Nephron progenitor cell (in vitro differentiated cells): Measurements from ENCODE around the gene CFAP77.

Source experiments
- DNase-seq: peaks from one replicate; pipeline ENCODE4 v3.0.0; 2021
- H3K27ac Mint-ChIP-seq: 2 replicates; pipeline ENCODE4 v1.8.0; 2021; ENCODE audit warnings: mild to moderate bottlenecking, moderate library complexity, mixed read lengths
- H3K27me3 Mint-ChIP-seq: 2 replicates; pipeline ENCODE4 v1.8.0; 2021; ENCODE audit warnings: mild to moderate bottlenecking, low read depth, mixed read lengths; ENCODE audit not compliant: poor library complexity
- H3K36me3 Mint-ChIP-seq: 2 replicates; pipeline ENCODE4 v1.8.0; 2021; ENCODE audit warnings: low read depth, mixed read lengths
- H3K4me1 Mint-ChIP-seq: 2 replicates; pipeline ENCODE4 v1.8.0; 2021; ENCODE audit warnings: mixed read lengths
- H3K4me3 Mint-ChIP-seq: 2 replicates; pipeline ENCODE4 v1.8.0; 2021; ENCODE audit warnings: mild to moderate bottlenecking, moderate library complexity, mixed read lengths
- H3K9me3 Mint-ChIP-seq: 2 replicates; pipeline ENCODE4 v1.8.0; 2021; ENCODE audit warnings: mild to moderate bottlenecking, moderate library complexity, mixed read lengths
- CTCF ChIP-seq: fragments of 200-600 bp; sonication (generic); IDR thresholded peaks from 2 replicates; pipeline ENCODE4 v1.5.0; 2021; ENCODE audit warnings: antibody characterized with exemption

CFAP77 gene

GRCh38 chr9:132586830-132587591 lies 177.0 kb downstream of the CFAP77 start:
- peaks cover 98% of the 10 kb centered on the region for H3K27me3 Mint-ChIP-seq
- no peak for TF ChIP-seq CTCF
- DNase-seq = peak; percentile 49
- no peaks in the 10 kb centered on the region for H3K36me3 Mint-ChIP-seq
- H3K4me1 Mint-ChIP-seq = peaks cover 11% of the 10 kb centered on the region
- no peak overlapping the region for H3K27ac Mint-ChIP-seq
- no peaks in the 10 kb centered on the region for H3K9me3 Mint-ChIP-seq
- H3K4me3 Mint-ChIP-seq = no peak overlapping the region

GRCh38 chr9:132587592-132587955 lies 177.6 kb downstream of the CFAP77 start:
- H3K4me3 Mint-ChIP-seq = no peak overlapping the region
- no peak for DNase-seq
- H3K4me1 Mint-ChIP-seq = peaks cover 16% of the 10 kb centered on the region
- H3K36me3 Mint-ChIP-seq = no peaks in the 10 kb centered on the region
- H3K27me3 Mint-ChIP-seq = peaks cover 98% of the 10 kb centered on the region
- TF ChIP-seq CTCF = no peak
- no peaks in the 10 kb centered on the region for H3K9me3 Mint-ChIP-seq
- no peak overlapping the region for H3K27ac Mint-ChIP-seq

GRCh38 chr9:132588098-132588497 lies 178.1 kb downstream of the CFAP77 start:
- Mint-ChIP-seq H3K4me3 (no peak overlapping the region), H3K27me3 (peaks cover 98% of the 10 kb centered on the region), H3K27ac (no peak overlapping the region), H3K36me3 (peaks cover 2% of the 10 kb centered on the region), H3K4me1 (peaks cover 18% of the 10 kb centered on the region), H3K9me3 (no peaks in the 10 kb centered on the region)
- no peak for TF ChIP-seq CTCF
- no peak for DNase-seq

- H3K27me3 Mint-ChIP-seq = peaks cover 98% of the 10 kb centered on the region
- no peak overlapping the region for H3K27ac Mint-ChIP-seq
- no peak for DNase-seq
Measured at GRCh38 chr9:132588501-132589147, 178.6 kb downstream of the CFAP77 start.

GRCh38 chr9:132589148-132590036 lies 179.4 kb downstream of the CFAP77 start:
- Mint-ChIP-seq H3K27ac (no peak overlapping the region), H3K36me3 (peaks cover 12% of the 10 kb centered on the region), H3K4me1 (peaks cover 18% of the 10 kb centered on the region), H3K9me3 (no peaks in the 10 kb centered on the region), H3K27me3 (peaks cover 92% of the 10 kb centered on the region), H3K4me3 (no peak overlapping the region)
- no peak for TF ChIP-seq CTCF
- peak; percentile 42 for DNase-seq

More at GRCh38 chr9:132588501-132589147, 178.6 kb downstream of the CFAP77 start:
- Mint-ChIP-seq H3K9me3 (no peaks in the 10 kb centered on the region), H3K36me3 (peaks cover 7% of the 10 kb centered on the region), H3K4me3 (no peak overlapping the region), H3K4me1 (peaks cover 18% of the 10 kb centered on the region)
- no peak for TF ChIP-seq CTCF
